H9 (cell line): ENCODE data around the gene RPL36. TPM values are rescaled to one million over a fixed set of nuclear protein-coding genes. Genes with fewer than 3 reads are reported as not detected.

Experiments used
- DNase-seq: peaks from one replicate; pipeline ENCODE4 v3.0.0-alpha.2; 2017
- H2AFZ ChIP-seq: one replicate; pipeline ENCODE4 v1.6.1; 2013; ENCODE audit warnings: mild to moderate bottlenecking, low read length, control low read depth, moderate library complexity
- H2AK5ac ChIP-seq: 2 replicates; pipeline ENCODE4 v1.6.1; 2013; ENCODE audit warnings: low read length, control low read depth, mixed read lengths; ENCODE audit not compliant: insufficient read length
- H2BK120ac ChIP-seq: one replicate; pipeline ENCODE4 v1.6.1; 2013; ENCODE audit warnings: low read depth, mild to moderate bottlenecking, low read length, control low read depth, inconsistent platforms; ENCODE audit not compliant: poor library complexity, severe bottlenecking
- H2BK12ac ChIP-seq: 2 replicates; pipeline ENCODE4 v1.6.1; 2013; ENCODE audit warnings: low read length, control low read depth, mixed read lengths, low read depth; ENCODE audit not compliant: insufficient read length
- H2BK15ac ChIP-seq: 2 replicates; pipeline ENCODE4 v1.6.1; 2013; ENCODE audit warnings: low read depth, low read length, control low read depth
- H2BK20ac ChIP-seq: one replicate; pipeline ENCODE4 v1.6.1; 2013; ENCODE audit warnings: low read depth, mild to moderate bottlenecking, low read length, control low read depth, inconsistent platforms; ENCODE audit not compliant: poor library complexity, severe bottlenecking
- H2BK5ac ChIP-seq: 2 replicates; pipeline ENCODE4 v1.6.1; 2013; ENCODE audit warnings: low read length, control low read depth, mixed read lengths; ENCODE audit not compliant: insufficient read length
- H3K14ac ChIP-seq: 2 replicates; pipeline ENCODE4 v1.6.1; 2013; ENCODE audit warnings: low read length, control low read depth; ENCODE audit not compliant: insufficient read depth
- H3K18ac ChIP-seq: 2 replicates; pipeline ENCODE4 v1.6.1; 2013; ENCODE audit warnings: low read depth, mild to moderate bottlenecking, mixed read lengths, low read length, control low read depth; ENCODE audit not compliant: insufficient read length
- H3K23ac ChIP-seq: 2 replicates; pipeline ENCODE4 v1.6.1; 2013; ENCODE audit warnings: low read length, control low read depth, mixed read lengths, low read depth; ENCODE audit not compliant: insufficient read length
- H3K23me2 ChIP-seq: 2 replicates; pipeline ENCODE4 v1.6.1; 2013; ENCODE audit warnings: low read depth, mild to moderate bottlenecking, mixed read lengths, low read length, control low read depth; ENCODE audit not compliant: insufficient read length, poor library complexity, severe bottlenecking
- H3K27ac ChIP-seq: 2 replicates; pipeline ENCODE4 v1.5.1; 2013; ENCODE audit warnings: low read length, control low read depth, mixed read lengths, low read depth; ENCODE audit not compliant: insufficient read length
- H3K27me3 ChIP-seq: 2 replicates; pipeline ENCODE4 v1.6.1; 2013; ENCODE audit warnings: low read length, control low read depth, inconsistent platforms; ENCODE audit not compliant: insufficient read depth
- H3K4ac ChIP-seq: 2 replicates; pipeline ENCODE4 v1.6.1; 2013; ENCODE audit warnings: low read depth, mild to moderate bottlenecking, control low read depth, inconsistent platforms, low read length, moderate library complexity
- H3K4me1 ChIP-seq: 2 replicates; pipeline ENCODE4 v1.6.1; 2013; ENCODE audit warnings: low read length, control low read depth, inconsistent platforms; ENCODE audit not compliant: insufficient read depth
- H3K4me2 ChIP-seq: 2 replicates; pipeline ENCODE4 v1.6.1; 2013; ENCODE audit warnings: low read length, control low read depth, mixed read lengths; ENCODE audit not compliant: insufficient read length, insufficient read depth
- H3K56ac ChIP-seq: 2 replicates; pipeline ENCODE4 v1.6.1; 2013; ENCODE audit warnings: low read depth, mild to moderate bottlenecking, mixed read lengths, low read length, control low read depth; ENCODE audit not compliant: insufficient read length
- H3K79me1 ChIP-seq: 2 replicates; pipeline ENCODE4 v1.6.1; 2013; ENCODE audit warnings: low read depth, mild to moderate bottlenecking, moderate library complexity, low read length, control low read depth, inconsistent platforms; ENCODE audit not compliant: insufficient read depth, poor library complexity, severe bottlenecking
- H3K79me2 ChIP-seq: 2 replicates; pipeline ENCODE4 v1.6.1; 2013; ENCODE audit warnings: low read length, control low read depth, inconsistent platforms; ENCODE audit not compliant: insufficient read depth
- H3K9ac ChIP-seq: 2 replicates; pipeline ENCODE4 v1.6.1; 2013; ENCODE audit warnings: low read length, control low read depth, mixed read lengths; ENCODE audit not compliant: insufficient read length; ENCODE audit errors: extremely low read depth
- H3K9me3 ChIP-seq: one replicate; pipeline ENCODE4 v1.6.1; 2013; ENCODE audit warnings: low read depth, low read length, inconsistent platforms; ENCODE audit not compliant: control insufficient read depth
- H3T11ph ChIP-seq: one replicate; pipeline ENCODE4 v1.6.1; 2013; ENCODE audit warnings: mild to moderate bottlenecking, low read length, control low read depth, inconsistent platforms
- H4K20me1 ChIP-seq: one replicate; pipeline ENCODE4 v1.6.1; 2013; ENCODE audit not compliant: control insufficient read depth, insufficient read length, insufficient read depth
- H4K5ac ChIP-seq: 2 replicates; pipeline ENCODE4 v1.6.1; 2013; ENCODE audit warnings: low read depth, mild to moderate bottlenecking, mixed read lengths, low read length, control low read depth; ENCODE audit not compliant: insufficient read length
- H4K8ac ChIP-seq: replicated peaks from 2 replicates; pipeline ENCODE4 v1.6.1; 2013; ENCODE audit warnings: low read length, control low read depth, mixed read lengths, low read depth; ENCODE audit not compliant: insufficient read length
- H4K91ac ChIP-seq: 2 replicates; pipeline ENCODE4 v1.6.1; 2013; ENCODE audit warnings: low read depth, mild to moderate bottlenecking, moderate library complexity, mixed read lengths, low read length, control low read depth; ENCODE audit not compliant: insufficient read length
- H3K27ac Mint-ChIP-seq, 3 experiments: 2 replicates in 2 of 3; 3 replicates in 1 of 3; pipeline ENCODE4 v1.8.0; 2020 to 2021; ENCODE audit warnings: mixed read lengths in 3 of 3, mild to moderate bottlenecking in 1 of 3, moderate library complexity in 1 of 3
- H3K27me3 Mint-ChIP-seq: 2 replicates; pipeline ENCODE4 v1.8.0; 2021; ENCODE audit warnings: low read depth, mild to moderate bottlenecking, moderate library complexity, mixed read lengths
- H3K36me3 Mint-ChIP-seq, 3 experiments: 2 replicates in 2 of 3; 3 replicates in 1 of 3; pipeline ENCODE4 v1.8.0; 2020 to 2021; ENCODE audit warnings: low read depth in 3 of 3, mixed read lengths in 3 of 3; ENCODE audit not compliant: insufficient read depth in 1 of 3
- H3K4me1 Mint-ChIP-seq, 2 experiments: 2 replicates each; pipeline ENCODE4 v1.8.0; 2020; ENCODE audit warnings: mixed read lengths in 2 of 2
- H3K4me3 Mint-ChIP-seq, 2 experiments: 2 replicates in 1 of 2; 3 replicates in 1 of 2; pipeline ENCODE4 v1.8.0; 2020 to 2021; ENCODE audit warnings: mild to moderate bottlenecking in 2 of 2, mixed read lengths in 2 of 2, moderate library complexity in 1 of 2
- H3K9me3 Mint-ChIP-seq, 2 experiments: 2 replicates in 1 of 2; 3 replicates in 1 of 2; pipeline ENCODE4 v1.8.0; 2020; ENCODE audit warnings: mild to moderate bottlenecking in 2 of 2, mixed read lengths in 2 of 2, moderate library complexity in 1 of 2
- WGBS: extraction: QIAGEN DNeasy Blood & Tissue Kit; methylation state at CpG from one replicate; pipeline ENCODE4 v1.1.7; 2013; ENCODE audit warnings: missing lambda C conversion rate, low lambda C conversion rate, mixed read lengths; ENCODE audit not compliant: insufficient read length; ENCODE audit errors: extremely low coverage; 5-methylcytosine and 5-hydroxymethylcytosine counted together
- total RNA-seq: library from RNA; stranded (reverse); gene quantifications from 2 replicates; pipeline ENCODE4 v1.2.1, GENCODE V29; 2021
- TF ChIP-seq, protein P1 (sequence below): fragments of 200-600 bp; sonication (generic); conservative IDR thresholded peaks from 3 replicates; pipeline ENCODE4 v1.8.0; 2021; ENCODE audit warnings: antibody characterized with exemption, mild to moderate bottlenecking

Gene RPL36
- total RNA-seq, 1 experiment from 2014 or later, result 1,074 TPM

DNA sequence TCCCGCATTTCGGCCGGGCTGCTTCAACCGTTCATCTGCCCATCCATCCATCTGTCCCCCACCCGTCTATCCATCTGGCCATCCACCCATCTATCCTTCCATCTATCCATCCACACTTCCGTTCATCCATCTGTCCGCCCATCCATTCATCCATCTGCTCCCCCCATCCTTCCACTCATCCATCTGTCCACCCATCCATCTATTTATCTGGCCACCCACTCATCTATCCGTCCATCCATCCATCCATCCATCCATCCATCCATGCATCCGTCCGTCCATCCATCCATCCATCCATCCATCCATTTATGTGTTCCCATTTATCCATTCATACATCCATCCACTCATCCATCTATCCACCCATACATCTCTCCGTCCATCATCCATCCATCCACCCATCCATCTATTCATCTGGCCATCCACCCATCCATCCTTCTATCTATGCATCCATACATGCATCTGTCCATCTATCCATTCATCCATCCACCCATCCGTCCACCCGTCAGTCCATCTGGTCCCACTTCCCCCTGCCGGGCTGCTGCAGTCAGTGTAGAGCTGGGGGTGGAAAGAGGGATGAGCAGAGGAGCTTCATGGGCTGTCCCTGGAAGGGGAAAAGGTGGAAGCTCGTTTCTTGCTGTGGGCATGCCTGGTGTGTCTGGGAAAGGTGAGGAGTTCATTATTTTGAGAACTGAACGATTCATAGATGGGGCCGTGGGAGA, 8.5 kb upstream of the RPL36 start:
- peaks cover 14% of the 10 kb centered on the region for H3K23me2 ChIP-seq
- H2AFZ ChIP-seq, result no peak overlapping the region
- no peaks in the 10 kb centered on the region for H4K20me1 ChIP-seq
- H3K4me1 Mint-ChIP-seq, result peaks cover 20 to 31% of the 10 kb centered on the region in 2 experiments
- no peak overlapping the region for H2BK120ac ChIP-seq
- no peaks in the 10 kb centered on the region for H3K9me3 ChIP-seq
- H3K56ac ChIP-seq, result no peak overlapping the region
- no peak overlapping the region for H4K91ac ChIP-seq
- WGBS, result 100% methylated on average over 1 of the region's 17 CpGs
- H4K5ac ChIP-seq, result no peak overlapping the region
- peak overlapping the region; percentile 1 for H3K9ac ChIP-seq
- TF ChIP-seq, protein P1, sequence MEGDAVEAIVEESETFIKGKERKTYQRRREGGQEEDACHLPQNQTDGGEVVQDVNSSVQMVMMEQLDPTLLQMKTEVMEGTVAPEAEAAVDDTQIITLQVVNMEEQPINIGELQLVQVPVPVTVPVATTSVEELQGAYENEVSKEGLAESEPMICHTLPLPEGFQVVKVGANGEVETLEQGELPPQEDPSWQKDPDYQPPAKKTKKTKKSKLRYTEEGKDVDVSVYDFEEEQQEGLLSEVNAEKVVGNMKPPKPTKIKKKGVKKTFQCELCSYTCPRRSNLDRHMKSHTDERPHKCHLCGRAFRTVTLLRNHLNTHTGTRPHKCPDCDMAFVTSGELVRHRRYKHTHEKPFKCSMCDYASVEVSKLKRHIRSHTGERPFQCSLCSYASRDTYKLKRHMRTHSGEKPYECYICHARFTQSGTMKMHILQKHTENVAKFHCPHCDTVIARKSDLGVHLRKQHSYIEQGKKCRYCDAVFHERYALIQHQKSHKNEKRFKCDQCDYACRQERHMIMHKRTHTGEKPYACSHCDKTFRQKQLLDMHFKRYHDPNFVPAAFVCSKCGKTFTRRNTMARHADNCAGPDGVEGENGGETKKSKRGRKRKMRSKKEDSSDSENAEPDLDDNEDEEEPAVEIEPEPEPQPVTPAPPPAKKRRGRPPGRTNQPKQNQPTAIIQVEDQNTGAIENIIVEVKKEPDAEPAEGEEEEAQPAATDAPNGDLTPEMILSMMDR, result no peak
- H2BK15ac ChIP-seq, result no peak overlapping the region
- no peak overlapping the region for H3K23ac ChIP-seq
- H3K27me3 Mint-ChIP-seq, result peaks cover 9% of the 10 kb centered on the region
- H2BK20ac ChIP-seq, result no peak overlapping the region
- H3K27me3 ChIP-seq, result no peaks in the 10 kb centered on the region
- no peak overlapping the region for H3T11ph ChIP-seq
- H3K9me3 Mint-ChIP-seq, result peaks cover 0 to 2% of the 10 kb centered on the region in 2 experiments; a peak in 2 of 5 replicates
- no peak overlapping the region for H4K8ac ChIP-seq
- H3K79me2 ChIP-seq, result no peaks in the 10 kb centered on the region
- H2AK5ac ChIP-seq, result no peak overlapping the region
- no peak overlapping the region for H3K27ac ChIP-seq
- H3K4ac ChIP-seq, result no peak overlapping the region
- no peak for DNase-seq
- no peak overlapping the region for H2BK5ac ChIP-seq
- peak overlapping the region; percentile 22; the same call in 1 of the 2 replicates for H3K14ac ChIP-seq
- H3K4me2 ChIP-seq, result peak overlapping the region; percentile 69
- no peaks in the 10 kb centered on the region; the same call in 1 of the 2 replicates for H3K4me1 ChIP-seq
- no peaks in the 10 kb centered on the region for H3K79me1 ChIP-seq
- peaks cover 0 to under 1% (median 0%) of the 10 kb centered on the region in 3 experiments; a peak in 1 of 7 replicates for H3K36me3 Mint-ChIP-seq
- H2BK12ac ChIP-seq, result no peak overlapping the region
- H3K4me3 Mint-ChIP-seq, result peak overlapping the region; percentile 79 to 92
- H3K18ac ChIP-seq, result no peak overlapping the region
- no peak overlapping the region for H3K27ac Mint-ChIP-seq
